Jurkat, Clone E6-1 (cell line): ENCODE data around the gene FSD1L.
"Not testable (repeated sequence)": the region's sequence is repeated elsewhere in the genome, so short reads cannot be mapped to it uniquely, and the experiment has no call there.

ENCODE experiments used
- DNase-seq: peaks from one replicate; pipeline ENCODE4 v3.0.0-alpha.2; 2011; ENCODE audit warnings: low read depth, low spot score
- H3K4me3 ChIP-seq: 2 replicates; pipeline ENCODE4 v1.5.1; 2011; ENCODE audit warnings: mild to moderate bottlenecking, low read length, control low read depth, moderate library complexity

The FSD1L gene

GRCh38 chr9:105520992-105521391, 73.2 kb downstream of the FSD1L start:
- not testable (repeated sequence) for H3K4me3 ChIP-seq, DNase-seq

GRCh38 chr9:105522618-105523385, 75.0 kb downstream of the FSD1L start:
- DNase-seq, H3K4me3 ChIP-seq: not testable (repeated sequence)

- DNase-seq: peak; percentile 18
- H3K4me3 ChIP-seq: no peak overlapping the region
Observed at GRCh38 chr9:105531530-105531929, 83.7 kb downstream of the FSD1L start.

GRCh38 chr9:105535920-105536668, 88.3 kb downstream of the FSD1L start:
- no peak for DNase-seq
- H3K4me3 ChIP-seq: no peak overlapping the region

- no peak overlapping the region for H3K4me3 ChIP-seq
- DNase-seq: peak; percentile 35
Observed at GRCh38 chr9:105539452-105539851, 91.6 kb downstream of the FSD1L start.

- H3K4me3 ChIP-seq: no peak overlapping the region
- DNase-seq: no peak
Observed at GRCh38 chr9:105541838-105542237, 94.0 kb downstream of the FSD1L start.

- no peak for DNase-seq
- H3K4me3 ChIP-seq: no peak overlapping the region
Observed at GRCh38 chr9:105554042-105554441, 106.2 kb downstream of the FSD1L start.

- peak within 1 kb of the TSS; percentile 97 for H3K4me3 ChIP-seq
- peak; percentile 78 for DNase-seq
Observed at GRCh38 chr9:105557804-105558610, 110.2 kb downstream of the FSD1L start, which contains the start of gene FKTN. Gene FKTN, plus strand, starts transcription at chr9:105558131. Its CDS starts 16,902 bp downstream, at chr9:105575033.

- DNase-seq: no peak
- no peak overlapping the region for H3K4me3 ChIP-seq
Observed at GRCh38 chr9:105572455-105572854, 124.6 kb downstream of the FSD1L start.

- not testable (repeated sequence) for H3K4me3 ChIP-seq, DNase-seq
Observed at GRCh38 chr9:105579952-105580351, 132.1 kb downstream of the FSD1L start.

- not testable (repeated sequence) for H3K4me3 ChIP-seq
Observed at GRCh38 chr9:105581550-105581949, 133.7 kb downstream of the FSD1L start.

GRCh38 chr9:105593145-105593544, 145.3 kb downstream of the FSD1L start:
- DNase-seq: no peak
- no peak overlapping the region for H3K4me3 ChIP-seq

More at GRCh38 chr9:105581550-105581949, 133.7 kb downstream of the FSD1L start:
- not testable (repeated sequence) for DNase-seq
